A673 (cell line): ENCODE data around the gene PTH1R. TPM values are rescaled to one million over a fixed set of nuclear protein-coding genes. Genes with fewer than 3 reads are reported as not detected.

Source experiments
- BruUV-seq: library from RNA; stranded (reverse); fragments of 400-500 nt; replicated peaks from 2 replicates; lab custom pipeline; 2021; lab: Mats Ljungman, UMichigan
- CTCF ChIA-PET: fragments of 300-600 bp; sonication (Branson Sonifier 250); formaldehyde crosslinking; loops from one replicate; lab custom pipeline; 2022; ENCODE audit warnings: antibody characterized with exemption; lab: Charles Lee
- POLR2A ChIA-PET: fragments of 300-600 bp; sonication (Branson Sonifier 250); formaldehyde crosslinking; loops from one replicate; lab custom pipeline; 2022; ENCODE audit warnings: antibody characterized with exemption; ENCODE audit not compliant: low non-redundant PET; lab: Charles Lee
- DNase-seq: peaks from one replicate; pipeline ENCODE4 v3.0.0-alpha.2; 2015; ENCODE audit warnings: low spot score
- H3K27ac ChIP-seq: fragments of 200-600 bp; sonication (generic); 2 replicates; pipeline ENCODE4 v1.5.1; 2016; ENCODE audit warnings: mixed run types, low read depth, mild to moderate bottlenecking, mixed read lengths, antibody characterized with exemption, low read length; ENCODE audit not compliant: poor library complexity, severe bottlenecking
- H3K27me3 ChIP-seq: fragments of 200-600 bp; sonication (generic); replicated peaks from 2 replicates; pipeline ENCODE4 v1.6.1; 2017; ENCODE audit warnings: mixed run types, low read depth, mild to moderate bottlenecking, mixed read lengths, antibody characterized with exemption, low read length; ENCODE audit not compliant: insufficient read depth, poor library complexity
- H3K36me3 ChIP-seq: fragments of 200-600 bp; sonication (generic); 2 replicates; pipeline ENCODE4 v1.6.1; 2016; ENCODE audit warnings: mixed run types, mild to moderate bottlenecking, mixed read lengths, antibody characterized with exemption, low read length; ENCODE audit not compliant: insufficient read depth, poor library complexity, severe bottlenecking
- H3K4me1 ChIP-seq: fragments of 200-600 bp; sonication (generic); 2 replicates; pipeline ENCODE4 v1.6.1; 2017; ENCODE audit warnings: mixed run types, mild to moderate bottlenecking, mixed read lengths, antibody characterized with exemption, low read length; ENCODE audit not compliant: insufficient read depth, poor library complexity, severe bottlenecking
- H3K4me3 ChIP-seq: fragments of 200-600 bp; sonication (generic); 2 replicates; pipeline ENCODE4 v1.5.1; 2016; ENCODE audit warnings: low read depth, mixed run types, mild to moderate bottlenecking, mixed read lengths, low read length; ENCODE audit not compliant: poor library complexity, severe bottlenecking
- H3K9me3 ChIP-seq: fragments of 200-600 bp; sonication (generic); 2 replicates; pipeline ENCODE4 v1.6.1; 2016; ENCODE audit warnings: mixed run types, low read depth, mild to moderate bottlenecking, mixed read lengths, antibody characterized with exemption, low read length; ENCODE audit not compliant: poor library complexity, severe bottlenecking
- CTCF ChIP-seq: fragments of 300-800, 200-600 bp; sonication (generic); conservative IDR thresholded peaks from 2 replicates; pipeline ENCODE4 v1.5.1; 2017; ENCODE audit warnings: low read depth, mild to moderate bottlenecking, antibody characterized with exemption, low read length, moderate library complexity, mixed read lengths
- EZH2 ChIP-seq: fragments of 200-600 bp; sonication (generic); IDR thresholded peaks from 2 replicates; pipeline ENCODE4 v1.6.1; 2017; ENCODE audit warnings: borderline replicate concordance, low read depth, mild to moderate bottlenecking, mixed read lengths, antibody characterized with exemption, low read length; ENCODE audit not compliant: poor library complexity, severe bottlenecking
- intact Hi-C: fragments of 100-400 bp; cut with micrococcal nuclease; formaldehyde crosslinking; loops from one replicate; pipeline ENCODE4 v1.10.0; 2022; ENCODE audit not compliant: unreplicated experiment
- total RNA-seq: library from RNA; stranded (reverse); gene quantifications from 2 replicates; pipeline ENCODE4 v1.2.3, GENCODE V29; 2021

Gene PTH1R
- total RNA-seq, 1 experiment from 2014 or later: 1.2 TPM

GRCh38 chr3:46863261-46863782 is 14.2 kb upstream of the PTH1R start, which contains the start of gene MYL3:
Gene MYL3, minus strand, starts transcription at chr3:46863444. Its CDS starts 54 bp downstream, at chr3:46863390.
- no peak for TF ChIP-seq CTCF
- TF ChIP-seq EZH2: no peak
- POLR2A ChIA-PET: no interaction called here
- Histone ChIP-seq H3K9me3 (no peaks in the 10 kb centered on the region), H3K27ac (no peak within 1 kb of the TSS), H3K36me3 (no peaks in the 10 kb centered on the region), H3K4me1 (no peaks in the 10 kb centered on the region), H3K27me3 (no peaks in the 10 kb centered on the region), H3K4me3 (no peak within 1 kb of the TSS)
- intact Hi-C loops: no loop called here
- DNase-seq: no peak
- BruUV-seq: no TSS peak
- CTCF ChIA-PET: no interaction called here

- H3K9me3 ChIP-seq: no peaks in the 10 kb centered on the region
- BruUV-seq: no TSS peak
- H3K4me3 ChIP-seq: no peak overlapping the region
- H3K27ac ChIP-seq: no peak overlapping the region
- no peaks in the 10 kb centered on the region for H3K27me3 ChIP-seq
- no peaks in the 10 kb centered on the region for H3K36me3 ChIP-seq
- no peaks in the 10 kb centered on the region for H3K4me1 ChIP-seq
- TF ChIP-seq CTCF: no peak
- no peak for TF ChIP-seq EZH2
- intact Hi-C loops: no loop called here
- ChIA-PET CTCF (no interaction called here), POLR2A (no interaction called here)
- no peak for DNase-seq
Measured at GRCh38 chr3:46864061-46864881, 13.2 kb upstream of the PTH1R start.

- TF ChIP-seq CTCF (no peak), EZH2 (no peak)
- no peak for DNase-seq
- intact Hi-C loops: loop anchor here (5.0 kb wide), 1 partner anchor 42 kb away; no protein-coding TSS in a partner anchor
- no peak overlapping the region for H3K27ac ChIP-seq
- no peaks in the 10 kb centered on the region for H3K36me3 ChIP-seq
- no peaks in the 10 kb centered on the region for H3K9me3 ChIP-seq
- H3K4me3 ChIP-seq: no peak overlapping the region
- no TSS peak for BruUV-seq
- H3K4me1 ChIP-seq: no peaks in the 10 kb centered on the region
- ChIA-PET CTCF (interaction anchor here (1.1 kb wide), 1 partner anchor 44 kb away, joined by 4 read pairs; no protein-coding TSS in a partner anchor), POLR2A (no interaction called here)
- H3K27me3 ChIP-seq: no peaks in the 10 kb centered on the region
Measured at GRCh38 chr3:46865031-46865507, 12.5 kb upstream of the PTH1R start.
